ENCODE results near the gene RPLP2.

RPLP2 gene

DNA sequence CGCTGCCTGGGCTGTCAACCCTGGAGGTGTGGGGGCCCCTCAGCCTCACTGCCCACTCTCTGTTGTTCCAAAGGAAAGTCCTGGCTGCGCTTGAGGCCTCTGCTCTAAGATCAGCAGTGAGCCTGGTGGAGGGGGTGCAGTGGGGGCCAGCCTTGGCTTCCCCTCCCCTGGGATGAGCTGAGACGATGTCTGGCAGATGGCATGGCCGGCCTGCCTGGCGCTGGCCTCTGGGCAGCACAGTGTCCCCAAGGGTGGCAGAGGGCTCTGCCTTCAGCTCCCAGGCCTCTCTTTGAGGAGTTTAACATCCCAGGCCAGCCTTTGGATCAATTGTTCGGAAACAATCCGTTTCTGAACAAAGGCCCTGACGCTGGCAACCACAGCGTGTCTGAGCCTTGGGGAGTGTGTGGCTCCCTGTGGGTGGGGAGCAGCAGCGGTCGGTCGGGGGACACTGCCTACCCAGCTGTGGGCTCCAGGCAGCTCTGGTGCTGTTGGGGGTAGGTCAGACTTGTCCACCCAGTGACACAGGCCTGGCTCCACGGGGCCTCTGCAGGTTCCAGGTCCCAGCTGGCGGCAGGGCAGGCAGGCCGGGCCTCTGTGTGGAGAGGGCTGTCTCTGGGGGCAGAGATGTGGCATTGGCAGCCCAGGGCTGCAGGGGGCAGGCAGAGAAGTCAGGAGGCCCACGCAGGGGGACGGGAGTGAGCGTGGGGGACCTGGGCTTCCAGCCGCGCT is 45.0 kb downstream of the RPLP2 start:
- no peaks in the 10 kb centered on the region for H3K36me3 ChIP-seq (replicated peaks; ENCODE audit: insufficient read depth, low read length)
- no peak overlapping the region for H3K9ac ChIP-seq (ENCODE audit: low read length)
- no peaks in the 10 kb centered on the region for H4K20me1 ChIP-seq (ENCODE audit: insufficient read depth, low read length)
- no peaks in the 10 kb centered on the region for H3K4me1 ChIP-seq (ENCODE audit: low read length)
- H3F3A ChIP-seq (ENCODE audit: insufficient read depth, low read length) = no peaks in the 10 kb centered on the region
- no peak for TF ChIP-seq EZH2 (optimal IDR thresholded peaks at IDR 0.05; ENCODE audit: low read depth, low read length)
- TF ChIP-seq, protein P1, sequence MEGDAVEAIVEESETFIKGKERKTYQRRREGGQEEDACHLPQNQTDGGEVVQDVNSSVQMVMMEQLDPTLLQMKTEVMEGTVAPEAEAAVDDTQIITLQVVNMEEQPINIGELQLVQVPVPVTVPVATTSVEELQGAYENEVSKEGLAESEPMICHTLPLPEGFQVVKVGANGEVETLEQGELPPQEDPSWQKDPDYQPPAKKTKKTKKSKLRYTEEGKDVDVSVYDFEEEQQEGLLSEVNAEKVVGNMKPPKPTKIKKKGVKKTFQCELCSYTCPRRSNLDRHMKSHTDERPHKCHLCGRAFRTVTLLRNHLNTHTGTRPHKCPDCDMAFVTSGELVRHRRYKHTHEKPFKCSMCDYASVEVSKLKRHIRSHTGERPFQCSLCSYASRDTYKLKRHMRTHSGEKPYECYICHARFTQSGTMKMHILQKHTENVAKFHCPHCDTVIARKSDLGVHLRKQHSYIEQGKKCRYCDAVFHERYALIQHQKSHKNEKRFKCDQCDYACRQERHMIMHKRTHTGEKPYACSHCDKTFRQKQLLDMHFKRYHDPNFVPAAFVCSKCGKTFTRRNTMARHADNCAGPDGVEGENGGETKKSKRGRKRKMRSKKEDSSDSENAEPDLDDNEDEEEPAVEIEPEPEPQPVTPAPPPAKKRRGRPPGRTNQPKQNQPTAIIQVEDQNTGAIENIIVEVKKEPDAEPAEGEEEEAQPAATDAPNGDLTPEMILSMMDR (IDR thresholded peaks at IDR 0.05; ENCODE audit: low read length) = no peak
- no peak for TF ChIP-seq EZH2phosphoT487 (IDR thresholded peaks at IDR 0.05; ENCODE audit: low read length)
- H2AFZ ChIP-seq (ENCODE audit: low read length) = no peak overlapping the region
- H3K9me2 ChIP-seq (replicated peaks; ENCODE audit: insufficient read depth, low read length) = no peaks in the 10 kb centered on the region
- H3K79me2 ChIP-seq (ENCODE audit: low read length) = no peaks in the 10 kb centered on the region
- DNase-seq = no peak
- H3K27ac ChIP-seq (ENCODE audit: low read length) = no peak overlapping the region
- H3K9me3 ChIP-seq (replicated peaks; ENCODE audit: insufficient read depth, low read length) = no peaks in the 10 kb centered on the region
- H3K4me3 ChIP-seq (ENCODE audit: low read length) = no peak overlapping the region
- H3K27me3 ChIP-seq (replicated peaks; ENCODE audit: insufficient read depth, low read length) = peaks cover 79% of the 10 kb centered on the region
- no peak overlapping the region for H3K4me2 ChIP-seq (ENCODE audit: low read depth, low read length)

DNA sequence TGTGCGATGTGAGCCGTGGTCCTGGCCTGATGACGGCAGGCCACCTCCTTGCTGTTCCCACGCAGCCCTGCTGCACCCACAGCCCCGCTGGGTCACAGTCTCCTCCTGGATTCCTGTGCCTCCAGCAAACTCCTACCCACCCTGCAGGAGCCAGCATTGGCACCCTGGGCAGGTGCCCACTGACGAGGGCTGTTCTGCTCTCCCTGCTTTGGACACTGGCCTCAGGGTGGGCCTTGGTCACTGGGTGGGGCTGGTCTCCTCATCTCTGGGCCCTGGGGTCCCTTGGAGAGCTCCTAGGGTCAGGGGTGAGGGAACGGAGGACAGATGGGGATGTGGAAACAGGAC is 45.5 kb downstream of the RPLP2 start:
- no peak for DNase-seq
- Histone ChIP-seq H3K79me2 (ENCODE audit: low read length) (no peaks in the 10 kb centered on the region), H4K20me1 (ENCODE audit: insufficient read depth, low read length) (no peaks in the 10 kb centered on the region), H3K9me2 (replicated peaks; ENCODE audit: insufficient read depth, low read length) (no peaks in the 10 kb centered on the region), H3K36me3 (replicated peaks; ENCODE audit: insufficient read depth, low read length) (no peaks in the 10 kb centered on the region), H3K9me3 (replicated peaks; ENCODE audit: insufficient read depth, low read length) (no peaks in the 10 kb centered on the region), H3F3A (ENCODE audit: insufficient read depth, low read length) (no peaks in the 10 kb centered on the region), H3K27ac (ENCODE audit: low read length) (no peak overlapping the region), H3K4me1 (ENCODE audit: low read length) (no peaks in the 10 kb centered on the region), H2AFZ (ENCODE audit: low read length) (no peak overlapping the region), H3K4me2 (ENCODE audit: low read depth, low read length) (no peak overlapping the region), H3K4me3 (ENCODE audit: low read length) (no peak overlapping the region), H3K27me3 (replicated peaks; ENCODE audit: insufficient read depth, low read length) (peaks cover 79% of the 10 kb centered on the region), H3K9ac (ENCODE audit: low read length) (no peak overlapping the region)
- TF ChIP-seq, protein P1 (IDR thresholded peaks at IDR 0.05; ENCODE audit: low read length) = no peak
- TF ChIP-seq EZH2phosphoT487 (IDR thresholded peaks at IDR 0.05; ENCODE audit: low read length) (no peak), EZH2 (optimal IDR thresholded peaks at IDR 0.05; ENCODE audit: low read depth, low read length) (no peak)

DNA sequence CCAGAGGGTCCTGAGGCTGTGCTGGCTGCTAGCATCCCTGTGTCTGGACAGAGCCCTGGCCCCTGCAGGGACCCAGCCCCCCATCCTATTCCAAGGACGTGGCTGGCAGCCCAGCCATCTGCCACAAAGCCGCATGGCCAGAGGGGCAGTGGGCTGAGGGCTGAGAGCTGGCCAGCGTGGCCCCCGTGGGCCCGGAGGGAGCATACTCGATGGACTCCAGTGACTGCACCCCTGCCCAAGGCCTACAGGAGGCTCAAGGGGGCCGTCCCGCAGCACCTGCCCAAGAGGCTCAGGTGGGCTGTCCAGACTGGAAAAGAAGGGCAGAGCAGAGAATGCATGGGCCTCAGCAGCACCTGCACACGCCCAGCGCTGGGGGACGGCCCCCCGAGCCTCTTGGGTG is 46.0 kb downstream of the RPLP2 start:
- Histone ChIP-seq H3K9me3 (replicated peaks; ENCODE audit: insufficient read depth, low read length) (no peaks in the 10 kb centered on the region), H3K27me3 (replicated peaks; ENCODE audit: insufficient read depth, low read length) (peaks cover 79% of the 10 kb centered on the region), H4K20me1 (ENCODE audit: insufficient read depth, low read length) (no peaks in the 10 kb centered on the region)

More for the DNA sequence above, 46.0 kb downstream of the RPLP2 start:
- Histone ChIP-seq H3F3A (ENCODE audit: insufficient read depth, low read length) (no peaks in the 10 kb centered on the region), H3K4me2 (ENCODE audit: low read depth, low read length) (no peak overlapping the region), H2AFZ (ENCODE audit: low read length) (no peak overlapping the region), H3K36me3 (replicated peaks; ENCODE audit: insufficient read depth, low read length) (no peaks in the 10 kb centered on the region), H3K4me3 (ENCODE audit: low read length) (no peak overlapping the region), H3K79me2 (ENCODE audit: low read length) (no peaks in the 10 kb centered on the region), H3K9me2 (replicated peaks; ENCODE audit: insufficient read depth, low read length) (no peaks in the 10 kb centered on the region), H3K9ac (ENCODE audit: low read length) (no peak overlapping the region), H3K4me1 (ENCODE audit: low read length) (no peaks in the 10 kb centered on the region), H3K27ac (ENCODE audit: low read length) (no peak overlapping the region)
- DNase-seq = no peak
- TF ChIP-seq, protein P1 (IDR thresholded peaks at IDR 0.05; ENCODE audit: low read length) = no peak
- TF ChIP-seq EZH2 (optimal IDR thresholded peaks at IDR 0.05; ENCODE audit: low read depth, low read length) (no peak), EZH2phosphoT487 (IDR thresholded peaks at IDR 0.05; ENCODE audit: low read length) (no peak)
